GM21360 (cell line): Measurements from ENCODE around the gene PACS1.

Experiments used
- ATAC-seq: cut with Tn5 transposase; IDR thresholded peaks from one replicate; pipeline ENCODE4 v1.9.1; 2021; ENCODE audit warnings: mild to moderate bottlenecking, moderate library complexity; ENCODE audit not compliant: unreplicated experiment

The PACS1 gene

GRCh38 chr11:66048547-66049323, 21.3 kb upstream of the PACS1 start, which contains the start of gene GAL3ST3:
GAL3ST3 (minus strand) TSS chr11:66049161; CDS start chr11:66045415, 3,746 bp downstream.
- ATAC-seq = no peak

GRCh38 chr11:66050581-66051231, 19.4 kb upstream of the PACS1 start:
- ATAC-seq = no peak

GRCh38 chr11:66051371-66051765, 18.7 kb upstream of the PACS1 start:
- ATAC-seq = no peak

- ATAC-seq = peak; percentile 93
Observed at GRCh38 chr11:66051766-66052663, 18.1 kb upstream of the PACS1 start, which contains the start of gene SF3B2. SF3B2 (plus strand) TSS chr11:66052364; CDS start chr11:66052385, 21 bp downstream.

GRCh38 chr11:66052664-66052982, 17.4 kb upstream of the PACS1 start:
- no peak for ATAC-seq

GRCh38 chr11:66055021-66055420, 15.1 kb upstream of the PACS1 start:
- no peak for ATAC-seq

- ATAC-seq = no peak
Observed at GRCh38 chr11:66056501-66056900, 13.6 kb upstream of the PACS1 start.

GRCh38 chr11:66059966-66060680, 9.9 kb upstream of the PACS1 start:
- ATAC-seq = no peak

GRCh38 chr11:66061268-66061667, 8.8 kb upstream of the PACS1 start:
- ATAC-seq = no peak

GRCh38 chr11:66062408-66062807, 7.7 kb upstream of the PACS1 start:
- ATAC-seq = no peak

GRCh38 chr11:66063900-66064299, 6.2 kb upstream of the PACS1 start:
- no peak for ATAC-seq

GRCh38 chr11:66064571-66064970, 5.5 kb upstream of the PACS1 start:
- no peak for ATAC-seq

- ATAC-seq = no peak
Observed at GRCh38 chr11:66066751-66067150, 3.3 kb upstream of the PACS1 start.

GRCh38 chr11:66067640-66068039, 2.4 kb upstream of the PACS1 start:
- ATAC-seq = no peak

- ATAC-seq = no peak
Observed at GRCh38 chr11:66068154-66068821, 1.8 kb upstream of the PACS1 start.

GRCh38 chr11:66068923-66069714, 953 bp upstream of the PACS1 start:
- ATAC-seq = no peak

GRCh38 chr11:66070604-66071380, 720 bp downstream of the PACS1 start:
- no peak for ATAC-seq

GRCh38 chr11:66071381-66071801, 1.3 kb downstream of the PACS1 start:
- no peak for ATAC-seq

GRCh38 chr11:66072081-66072480, 2.0 kb downstream of the PACS1 start:
- ATAC-seq = no peak
